ENCODE results near the gene SPTAN1.

GRCh38 chr9:128610897-128611296 lies 58.5 kb downstream of the SPTAN1 start:
- TF ChIP-seq CTCF (conservative IDR thresholded peaks at IDR 0.05; ENCODE audit: low read depth in 2 of 2), result no peak
- no peak for TF ChIP-seq EZH2phosphoT487 (IDR thresholded peaks at IDR 0.05; ENCODE audit: unreplicated experiment)
- no peak for TF ChIP-seq POLR2AphosphoS5 (IDR thresholded peaks at IDR 0.05; ENCODE audit: low read depth)
- no peak for TF ChIP-seq CREB1 (CRISPR knock-in tag; IDR thresholded peaks at IDR 0.05; ENCODE audit: low read depth)
- no peak for TF ChIP-seq ETS1 (IDR thresholded peaks at IDR 0.05)
- TF ChIP-seq STAT1 (IDR thresholded peaks at IDR 0.05; ENCODE audit: unreplicated experiment), result no peak
- no peak for TF ChIP-seq REST (IDR thresholded peaks at IDR 0.05; ENCODE audit: unreplicated experiment)
- no peak for TF ChIP-seq EZH2 (IDR thresholded peaks at IDR 0.05; ENCODE audit: low read depth, unreplicated experiment)
- TF ChIP-seq ZNF462 (CRISPR knock-in tag; IDR thresholded peaks at IDR 0.05), result no peak
- no peak for TF ChIP-seq JUNB (IDR thresholded peaks at IDR 0.05; ENCODE audit: unreplicated experiment)
- TF ChIP-seq ZNF331 (CRISPR knock-in tag; IDR thresholded peaks at IDR 0.05; ENCODE audit: low read depth), result no peak
- no peak for TF ChIP-seq ZNF114 (CRISPR knock-in tag; IDR thresholded peaks at IDR 0.05)
- TF ChIP-seq NANOG (IDR thresholded peaks at IDR 0.05; ENCODE audit: borderline replicate concordance), result no peak
